ENCODE measurements around the gene FOXN3. TPM values are rescaled to one million over a fixed set of nuclear protein-coding genes. Genes with fewer than 3 reads are reported as not detected.

The FOXN3 gene
- polyA plus RNA-seq, 1 donor (not counting 4 experiments of a cell fraction or from before 2014, with no cell fraction given) = 10.2 TPM

- Histone ChIP-seq H3K9me1 (ENCODE audit: control insufficient read depth, extremely low read depth, insufficient read depth, low read length) (no peaks in the 10 kb centered on the region), H3K27me3 (ENCODE audit: control insufficient read depth, extremely low read depth, insufficient read depth, low read length) (no peaks in the 10 kb centered on the region), H3K4me1 (ENCODE audit: control insufficient read depth, extremely low read depth, insufficient read depth, low read length) (peaks cover 8% of the 10 kb centered on the region), H3K4me3 (ENCODE audit: control insufficient read depth in 2 of 3, extremely low read depth in 1 of 3, insufficient read depth in 2 of 3, low read depth in 1 of 3, low read length in 3 of 3) (no peak overlapping the region), H3K9me3 (ENCODE audit: control insufficient read depth, low read depth, low read length) (no peaks in the 10 kb centered on the region), H3K4me2 (ENCODE audit: control insufficient read depth, extremely low read depth, insufficient read depth, low read depth, low read length) (peak overlapping the region; percentile 25), H3K79me2 (ENCODE audit: control insufficient read depth, insufficient read depth, low read length) (no peaks in the 10 kb centered on the region), H3K27ac (ENCODE audit: control insufficient read depth, insufficient read depth, low read length) (no peak overlapping the region), H3K9ac (ENCODE audit: control insufficient read depth, extremely low read depth, insufficient read depth, low read length) (no peak overlapping the region), H3K36me3 (ENCODE audit: control insufficient read depth in 2 of 2, extremely low read depth in 1 of 2, insufficient read depth in 2 of 2, low read length in 2 of 2) (no peaks in the 10 kb centered on the region), H4K20me1 (ENCODE audit: control insufficient read depth, extremely low read depth, insufficient read depth, low read length) (no peaks in the 10 kb centered on the region), H2AFZ (ENCODE audit: control insufficient read depth, low read length) (no peak overlapping the region)
- dilution Hi-C loops (cut with MboI; ENCODE audit: extremely low pct_ligation_motif_present, low sequenced_read_pairs) = no loop called here
- TF ChIP-seq EZH2 (IDR thresholded peaks at IDR 0.05; ENCODE audit: low read length) = no peak
- TF ChIP-seq CTCF (optimal IDR thresholded peaks at IDR 0.05 in 1 of 3, IDR thresholded peaks at IDR 0.05 in 1 of 3, conservative IDR thresholded peaks at IDR 0.05 in 1 of 3; ENCODE audit: extremely low read depth in 1 of 3, insufficient read depth in 2 of 3, low read length in 3 of 3) = no peak
- FAIRE-seq (no peak), DNase-seq (ENCODE audit: low read depth, low spot score) (no peak)
These were observed 43.8 kb downstream of the FOXN3 start for GRCh38 chr14:89373185-89373584.

- no peaks in the 10 kb centered on the region for H3K79me2 ChIP-seq (ENCODE audit: control insufficient read depth, insufficient read depth, low read length)
- dilution Hi-C loops (cut with MboI; ENCODE audit: extremely low pct_ligation_motif_present, low sequenced_read_pairs) = no loop called here
- H4K20me1 ChIP-seq (ENCODE audit: control insufficient read depth, extremely low read depth, insufficient read depth, low read length) = no peaks in the 10 kb centered on the region
- TF ChIP-seq EZH2 (IDR thresholded peaks at IDR 0.05; ENCODE audit: low read length) = no peak
- DNase-seq (ENCODE audit: low read depth, low spot score) = no peak
- no peaks in the 10 kb centered on the region for H3K9me3 ChIP-seq (ENCODE audit: control insufficient read depth, low read depth, low read length)
- no peaks in the 10 kb centered on the region for H3K27me3 ChIP-seq (ENCODE audit: control insufficient read depth, extremely low read depth, insufficient read depth, low read length)
- H3K9me1 ChIP-seq (ENCODE audit: control insufficient read depth, extremely low read depth, insufficient read depth, low read length) = no peaks in the 10 kb centered on the region
- no peak overlapping the region for H3K4me3 ChIP-seq (ENCODE audit: control insufficient read depth in 2 of 3, extremely low read depth in 1 of 3, insufficient read depth in 2 of 3, low read depth in 1 of 3, low read length in 3 of 3)
- H3K27ac ChIP-seq (ENCODE audit: control insufficient read depth, insufficient read depth, low read length) = no peak overlapping the region
- no peak overlapping the region for H2AFZ ChIP-seq (ENCODE audit: control insufficient read depth, low read length)
- peaks cover 8% of the 10 kb centered on the region for H3K4me1 ChIP-seq (ENCODE audit: control insufficient read depth, extremely low read depth, insufficient read depth, low read length)
- FAIRE-seq = no peak
- no peak overlapping the region for H3K9ac ChIP-seq (ENCODE audit: control insufficient read depth, extremely low read depth, insufficient read depth, low read length)
- no peak overlapping the region for H3K4me2 ChIP-seq (ENCODE audit: control insufficient read depth, extremely low read depth, insufficient read depth, low read depth, low read length)
- H3K36me3 ChIP-seq (ENCODE audit: control insufficient read depth in 2 of 2, extremely low read depth in 1 of 2, insufficient read depth in 2 of 2, low read length in 2 of 2) = no peaks in the 10 kb centered on the region
These were observed 44.5 kb downstream of the FOXN3 start for GRCh38 chr14:89372512-89372883.
